HG02759 (cell line): ENCODE measurements around the gene COG2.
"Not testable (repeated sequence)": the region's sequence is repeated elsewhere in the genome, so short reads cannot be mapped to it uniquely, and the experiment has no call there.

Experiments
- ATAC-seq: cut with Tn5 transposase; IDR thresholded peaks from one replicate; pipeline ENCODE4 v1.9.1; 2021; ENCODE audit warnings: mild to moderate bottlenecking, moderate library complexity; ENCODE audit not compliant: unreplicated experiment

COG2 gene, protein sequence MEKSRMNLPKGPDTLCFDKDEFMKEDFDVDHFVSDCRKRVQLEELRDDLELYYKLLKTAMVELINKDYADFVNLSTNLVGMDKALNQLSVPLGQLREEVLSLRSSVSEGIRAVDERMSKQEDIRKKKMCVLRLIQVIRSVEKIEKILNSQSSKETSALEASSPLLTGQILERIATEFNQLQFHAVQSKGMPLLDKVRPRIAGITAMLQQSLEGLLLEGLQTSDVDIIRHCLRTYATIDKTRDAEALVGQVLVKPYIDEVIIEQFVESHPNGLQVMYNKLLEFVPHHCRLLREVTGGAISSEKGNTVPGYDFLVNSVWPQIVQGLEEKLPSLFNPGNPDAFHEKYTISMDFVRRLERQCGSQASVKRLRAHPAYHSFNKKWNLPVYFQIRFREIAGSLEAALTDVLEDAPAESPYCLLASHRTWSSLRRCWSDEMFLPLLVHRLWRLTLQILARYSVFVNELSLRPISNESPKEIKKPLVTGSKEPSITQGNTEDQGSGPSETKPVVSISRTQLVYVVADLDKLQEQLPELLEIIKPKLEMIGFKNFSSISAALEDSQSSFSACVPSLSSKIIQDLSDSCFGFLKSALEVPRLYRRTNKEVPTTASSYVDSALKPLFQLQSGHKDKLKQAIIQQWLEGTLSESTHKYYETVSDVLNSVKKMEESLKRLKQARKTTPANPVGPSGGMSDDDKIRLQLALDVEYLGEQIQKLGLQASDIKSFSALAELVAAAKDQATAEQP

DNA sequence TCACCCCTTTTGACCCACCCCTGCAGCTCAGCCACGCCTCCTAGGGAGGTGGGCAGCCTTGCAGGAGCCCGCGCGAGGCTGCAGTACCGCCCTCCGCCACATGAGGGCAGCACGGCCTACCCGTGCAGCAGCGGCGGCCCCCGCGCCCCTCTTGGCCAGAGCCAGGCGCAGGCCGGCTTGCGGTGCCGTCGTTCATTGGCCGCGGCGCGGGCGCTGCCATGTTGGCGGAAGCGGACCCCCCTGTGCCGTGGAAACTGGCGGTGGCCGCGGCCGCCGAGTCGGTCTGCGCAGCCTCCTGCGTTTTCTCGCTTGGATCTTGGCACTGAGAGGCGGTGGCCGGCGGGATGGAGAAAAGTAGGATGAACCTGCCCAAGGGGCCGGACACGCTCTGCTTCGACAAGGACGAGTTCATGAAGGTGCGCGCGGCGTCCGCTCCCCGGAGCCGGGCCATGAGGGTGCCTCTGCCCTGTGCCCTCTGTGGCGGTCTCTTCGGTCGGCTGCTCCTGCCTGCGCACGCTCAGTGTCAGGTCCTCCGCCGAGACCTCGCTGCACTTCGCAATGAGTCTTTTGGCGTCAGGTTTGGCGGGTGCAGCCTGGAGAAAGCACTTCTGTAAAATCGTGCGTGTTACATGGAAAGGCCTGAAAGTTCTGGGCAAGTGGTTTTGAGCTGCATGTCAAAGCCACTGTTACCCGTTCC lies at the start of gene COG2:
Gene COG2, plus strand, starts transcription at position 219 of the 697 bp plus-strand sequence. Its CDS starts 126 bp downstream, at position 345.
- ATAC-seq = peak; percentile 97

DNA sequence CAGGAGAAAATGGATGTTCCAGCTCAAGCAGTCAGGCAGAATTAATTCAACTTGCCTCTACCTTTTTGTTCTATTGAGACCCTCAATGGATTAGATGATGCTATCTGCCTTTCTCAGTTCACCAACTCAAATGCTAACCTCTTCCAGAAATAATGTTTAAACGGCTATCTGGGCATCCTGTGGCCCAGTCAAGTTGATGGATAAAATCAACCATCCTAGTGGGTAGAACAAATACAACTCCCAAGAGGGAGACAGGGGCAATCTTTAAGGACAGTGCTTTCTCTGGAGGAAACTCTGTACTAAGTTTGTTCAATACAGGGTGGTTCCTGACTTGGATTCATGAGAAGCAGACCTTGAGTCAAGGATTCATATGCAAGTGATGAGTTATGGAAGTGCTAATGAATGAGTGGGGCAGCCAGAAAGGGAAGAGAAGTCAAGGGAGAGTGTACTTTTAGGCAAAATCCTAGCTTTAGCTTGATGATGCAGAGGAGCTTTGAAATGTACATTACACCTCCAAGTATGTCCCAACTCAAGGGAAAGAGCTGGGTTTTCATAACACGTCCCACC lies 49.4 kb upstream of the COG2 start:
- no peak for ATAC-seq

DNA sequence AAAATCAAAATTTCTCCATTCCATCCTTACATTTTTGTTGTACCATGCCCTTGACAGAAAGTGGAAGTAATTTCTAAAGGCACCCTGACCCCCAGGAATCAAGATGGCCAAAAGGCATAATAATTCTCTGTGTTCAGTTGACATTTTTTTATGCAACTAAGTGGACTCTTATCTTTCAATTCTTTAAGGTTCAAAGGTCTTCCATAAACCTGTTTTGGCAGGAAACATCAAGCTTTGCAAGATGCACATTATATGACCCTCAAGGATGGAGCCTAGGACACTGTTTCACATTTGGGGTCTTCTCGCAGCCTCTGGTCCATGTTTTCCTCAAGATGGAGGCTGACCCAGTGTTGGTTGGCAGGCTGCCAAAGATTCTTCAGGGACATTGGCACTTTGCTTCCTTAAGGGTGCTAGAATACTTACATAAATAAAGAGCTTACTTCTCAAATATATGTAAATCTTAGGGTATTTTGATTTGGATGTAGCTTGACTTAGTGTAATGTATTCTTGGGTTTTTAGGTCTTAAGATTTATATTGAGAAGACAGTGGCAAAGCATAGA lies 48.0 kb upstream of the COG2 start:
- no peak for ATAC-seq

DNA sequence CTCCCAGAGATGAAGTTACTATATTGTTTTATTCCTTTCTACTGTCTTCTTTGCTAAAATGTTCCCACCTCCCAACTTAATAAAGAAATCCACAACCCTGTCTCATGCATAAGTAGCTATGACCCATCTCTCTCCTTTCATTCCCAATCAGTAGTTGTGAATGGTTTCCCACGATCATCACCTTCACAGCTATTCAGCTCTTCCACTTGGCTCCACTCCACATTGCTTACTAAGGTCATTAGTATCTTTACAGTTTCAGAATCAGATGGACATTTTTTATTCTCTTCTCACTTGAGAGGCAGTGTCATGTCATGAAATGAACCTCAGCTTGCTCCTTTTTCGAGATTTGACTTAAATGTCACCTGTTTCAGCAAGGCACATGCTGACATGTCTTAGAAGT lies 47.1 kb upstream of the COG2 start:
- no peak for ATAC-seq

DNA sequence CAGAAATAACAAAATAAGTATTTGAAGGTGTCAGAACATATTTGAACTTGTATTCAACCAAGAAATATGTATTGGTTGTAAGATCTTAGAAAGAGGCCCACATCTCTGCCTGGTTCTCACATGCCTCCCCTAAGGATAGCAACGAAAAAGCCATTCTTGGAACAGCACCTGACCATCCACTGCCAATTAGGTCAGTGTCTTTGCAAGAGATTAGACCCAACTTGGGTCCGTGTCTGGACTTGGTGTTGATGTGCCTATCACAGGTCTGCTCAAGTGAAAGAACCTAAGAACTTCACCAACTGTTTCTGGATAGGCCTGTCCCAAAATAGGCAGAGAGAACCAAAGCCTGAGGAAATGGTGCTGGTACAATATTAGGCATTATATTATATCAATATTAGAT lies 46.0 kb upstream of the COG2 start:
- no peak for ATAC-seq

DNA sequence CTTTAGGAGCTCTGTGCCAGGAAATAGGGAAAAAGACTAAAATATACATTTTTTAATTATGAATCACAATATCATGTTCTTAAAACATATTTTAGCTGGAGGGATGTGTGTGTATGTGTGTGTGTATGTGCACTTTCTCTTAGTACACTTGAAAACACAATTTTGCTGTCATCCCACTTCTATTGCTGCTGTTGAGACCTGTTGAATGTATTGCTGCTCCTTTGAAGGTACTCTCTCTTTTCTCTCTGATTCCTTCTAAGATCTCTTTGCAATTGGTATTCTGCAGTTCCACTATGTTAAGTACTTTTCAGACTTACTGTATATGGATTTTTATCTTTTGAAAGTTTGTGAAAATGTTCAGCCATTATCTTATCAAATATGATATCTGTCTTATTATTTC lies 43.5 kb upstream of the COG2 start:
- ATAC-seq = no peak

DNA sequence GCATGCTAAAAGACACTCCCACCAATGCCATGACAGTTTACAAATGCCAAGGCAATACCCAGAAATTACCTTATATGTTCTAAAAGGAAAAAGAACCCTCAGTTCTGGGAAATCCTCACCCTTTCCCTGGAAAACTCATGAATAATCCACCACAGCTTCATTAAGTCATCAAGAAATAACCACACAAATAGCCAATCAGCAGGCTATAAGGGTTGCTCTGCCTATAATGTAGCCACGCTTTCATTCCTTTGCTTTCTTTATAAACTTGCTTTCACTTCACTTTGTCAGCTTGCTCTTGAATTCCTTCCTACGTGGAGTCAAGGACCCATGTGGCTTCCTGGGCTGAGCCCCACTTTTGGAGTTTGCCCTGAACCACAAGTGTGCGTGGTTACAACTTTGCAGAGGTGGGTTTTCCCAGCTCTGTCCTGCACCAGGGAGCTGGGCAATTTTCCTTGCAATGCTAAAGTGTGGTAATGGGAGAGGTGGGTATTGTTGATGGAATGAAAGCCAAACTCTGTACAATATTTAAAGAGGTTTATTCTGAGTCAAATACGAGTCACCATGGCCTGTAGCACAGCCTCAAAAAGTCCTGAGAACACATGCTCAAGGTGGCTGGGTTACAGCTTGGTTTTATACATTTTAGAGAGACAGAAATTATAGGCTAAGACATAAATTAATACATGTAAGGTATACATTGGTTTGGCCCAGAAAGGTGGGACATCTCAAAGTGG lies 42.2 kb upstream of the COG2 start:
- no peak for ATAC-seq

DNA sequence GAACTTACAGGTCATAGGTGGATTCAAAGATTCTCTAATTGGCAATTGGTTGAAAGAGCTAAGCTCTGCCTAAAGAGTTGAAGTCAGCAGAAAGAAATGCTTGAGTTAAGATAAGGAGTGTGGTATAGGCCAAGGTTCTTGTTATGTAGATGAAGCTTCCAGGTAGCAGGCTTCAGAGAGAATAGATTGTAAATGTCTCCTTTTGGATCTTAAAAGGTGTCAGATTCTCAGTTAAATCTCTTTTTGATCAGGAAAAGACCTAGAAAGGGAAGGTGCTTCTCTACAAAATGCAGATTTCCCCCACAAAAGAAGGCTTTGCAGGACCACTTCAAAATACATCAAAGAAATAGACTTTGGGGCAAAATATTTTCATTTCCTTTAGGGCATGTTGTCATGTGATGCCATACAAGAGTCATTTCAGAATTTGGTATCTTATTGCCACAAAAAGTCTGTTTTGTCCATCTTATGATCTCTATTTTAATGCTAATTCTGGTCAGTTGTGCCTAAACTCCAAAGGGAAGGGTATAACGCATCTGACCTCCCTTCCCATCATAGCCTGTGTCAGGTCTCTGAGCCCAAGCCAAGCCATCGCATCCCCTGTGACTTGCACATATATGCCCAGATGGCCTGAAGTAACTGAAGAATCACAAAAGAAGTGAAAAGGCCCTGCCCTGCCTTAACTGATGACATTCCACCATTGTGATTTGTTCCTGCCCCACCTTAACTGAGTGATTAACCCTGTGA lies 41.5 kb upstream of the COG2 start:
- ATAC-seq = not testable (repeated sequence)

DNA sequence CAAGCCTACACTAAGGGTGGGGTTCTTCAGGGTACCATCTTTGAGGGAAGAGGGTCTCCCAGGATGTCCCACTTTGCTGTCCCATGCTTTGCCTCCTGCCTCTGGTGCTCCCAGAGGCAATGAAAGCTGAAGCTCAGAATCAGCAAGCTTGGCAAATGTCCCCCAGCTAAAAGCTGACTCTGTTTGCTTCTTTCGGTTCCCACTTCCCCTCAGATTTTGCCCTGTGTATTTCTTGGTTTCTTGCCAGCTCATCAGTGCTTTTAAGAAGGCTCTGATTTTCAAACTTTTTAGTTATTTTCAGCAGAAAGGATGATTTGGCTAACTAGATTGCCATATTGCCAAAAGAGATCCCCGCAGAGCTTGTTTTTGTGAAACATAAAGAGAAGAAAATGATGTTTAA lies 33.1 kb upstream of the COG2 start:
- ATAC-seq = no peak

DNA sequence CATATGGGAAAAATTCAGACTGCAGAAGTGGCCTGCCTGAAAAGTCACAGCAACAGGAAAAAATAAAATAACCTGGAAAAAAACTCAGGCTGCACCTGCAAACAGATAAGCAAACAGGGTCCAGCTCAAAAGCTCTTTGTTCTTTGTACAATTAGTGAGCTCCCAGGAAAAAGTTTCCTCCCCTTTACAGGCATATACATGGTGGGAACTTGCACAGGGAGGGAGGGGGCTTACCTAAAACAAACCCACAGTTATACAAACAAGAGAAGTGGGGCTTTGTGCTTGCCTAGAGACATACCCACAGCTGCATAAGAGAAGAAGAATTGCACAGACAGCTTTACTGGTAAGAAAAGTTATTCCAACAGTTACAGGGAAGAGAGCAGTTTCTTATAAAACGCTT lies 31.7 kb upstream of the COG2 start:
- no peak for ATAC-seq

DNA sequence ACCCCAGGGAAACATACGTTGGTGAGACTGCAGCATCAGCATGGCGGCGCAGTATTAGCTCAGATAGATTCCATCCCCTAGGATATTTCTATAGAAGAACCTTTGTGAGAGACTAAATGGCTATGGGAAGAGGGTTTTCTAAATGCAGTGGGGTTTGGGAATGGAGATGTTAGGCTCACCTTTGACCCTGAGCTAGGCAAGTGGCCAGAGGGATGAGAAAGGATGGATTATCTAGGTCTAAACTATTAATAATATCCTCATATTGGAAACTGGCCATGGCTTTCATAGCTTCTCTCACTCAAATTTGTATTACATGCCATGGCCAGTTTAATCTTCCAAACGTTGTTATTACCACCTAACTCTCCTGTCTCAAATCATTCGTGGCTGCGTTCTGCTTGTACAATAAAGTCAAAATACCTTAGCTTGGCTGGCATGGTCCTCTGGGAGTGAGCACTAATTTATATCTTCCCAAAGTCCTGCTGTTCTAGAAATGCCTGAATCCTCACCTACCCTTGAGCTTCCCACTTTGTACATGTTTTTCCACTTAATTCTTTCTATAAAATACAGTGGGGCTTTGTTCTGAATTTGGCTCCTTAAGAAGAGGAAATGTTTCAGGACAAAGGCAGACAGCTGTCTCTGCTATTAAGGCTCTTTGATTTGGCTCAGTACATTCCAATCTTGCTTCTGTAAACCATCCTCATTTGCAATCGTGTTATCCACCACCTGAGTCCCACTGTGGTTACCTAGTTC lies 31.0 kb upstream of the COG2 start:
- ATAC-seq = no peak

DNA sequence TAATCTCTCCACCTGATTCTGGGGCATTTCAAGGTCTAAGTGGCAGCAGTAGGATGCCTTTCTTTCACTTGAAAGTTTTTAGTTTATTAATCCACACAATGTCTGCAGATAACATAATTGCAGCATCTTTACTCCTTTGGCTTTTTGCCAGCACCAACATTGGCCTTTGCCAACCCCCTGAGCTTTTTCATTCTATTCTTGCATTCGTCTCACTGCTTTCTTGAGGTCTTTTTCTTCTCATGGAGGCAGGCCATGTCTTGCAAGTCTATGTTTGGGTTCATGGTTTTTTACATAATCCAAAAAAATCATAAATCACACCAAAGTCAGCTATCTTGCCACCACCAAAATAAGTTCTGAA lies 30.4 kb upstream of the COG2 start:
- ATAC-seq = no peak

DNA sequence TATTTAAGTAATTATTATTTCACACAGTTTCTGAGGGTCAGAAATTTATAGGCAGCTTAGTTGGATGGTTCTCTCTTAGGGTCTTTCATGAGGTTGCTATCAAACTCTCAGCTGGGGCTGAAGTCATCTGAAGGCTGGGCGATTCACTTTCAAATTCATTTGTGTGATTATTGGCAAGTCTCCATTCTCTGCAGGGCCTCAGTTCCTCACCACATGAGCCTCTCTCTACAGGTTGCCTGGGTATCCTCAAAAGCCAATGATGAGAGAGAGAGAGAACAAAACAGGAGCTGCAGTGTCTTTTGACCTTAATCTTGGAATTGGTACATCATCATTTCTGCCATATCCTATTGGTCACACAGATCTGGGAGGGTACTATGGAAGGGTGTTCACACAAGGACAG lies 29.6 kb upstream of the COG2 start:
- no peak for ATAC-seq

DNA sequence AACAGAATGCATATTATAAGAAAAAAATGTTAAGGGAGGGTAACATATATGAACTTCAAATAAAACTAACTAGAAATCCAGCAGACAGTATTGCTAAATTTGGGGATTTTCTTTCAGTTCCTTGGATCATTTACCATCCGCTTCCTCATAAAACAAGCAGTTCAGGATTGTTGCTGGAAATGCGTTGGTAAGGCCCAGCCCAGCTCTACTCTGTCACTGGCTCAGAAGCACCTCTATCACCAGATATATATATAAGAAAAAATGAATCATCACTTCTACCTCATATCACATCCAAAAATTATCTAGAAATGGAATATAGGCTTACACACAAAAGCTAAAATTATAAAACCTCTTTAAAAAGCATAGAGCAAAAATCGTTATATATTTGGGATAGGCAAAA lies 28.2 kb upstream of the COG2 start:
- ATAC-seq = no peak

DNA sequence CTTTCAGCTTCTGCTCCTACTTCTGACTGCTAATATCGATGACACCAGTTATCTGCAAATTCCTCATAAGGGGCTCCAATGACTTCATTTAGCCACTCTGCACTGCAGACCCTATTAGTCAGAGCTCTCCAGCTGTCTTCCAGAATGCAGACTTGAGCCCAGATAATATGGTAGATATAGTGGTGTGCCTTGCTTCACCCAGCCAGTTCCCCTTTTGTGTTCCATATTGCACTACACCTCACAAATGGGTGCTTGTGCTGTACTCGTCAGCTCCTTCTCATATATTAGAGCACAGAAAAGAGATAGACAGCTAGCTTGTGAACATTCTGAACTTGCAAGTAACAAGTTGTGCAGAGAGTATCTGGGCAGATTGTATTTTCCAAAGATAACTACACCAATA lies 23.7 kb upstream of the COG2 start:
- no peak for ATAC-seq

DNA sequence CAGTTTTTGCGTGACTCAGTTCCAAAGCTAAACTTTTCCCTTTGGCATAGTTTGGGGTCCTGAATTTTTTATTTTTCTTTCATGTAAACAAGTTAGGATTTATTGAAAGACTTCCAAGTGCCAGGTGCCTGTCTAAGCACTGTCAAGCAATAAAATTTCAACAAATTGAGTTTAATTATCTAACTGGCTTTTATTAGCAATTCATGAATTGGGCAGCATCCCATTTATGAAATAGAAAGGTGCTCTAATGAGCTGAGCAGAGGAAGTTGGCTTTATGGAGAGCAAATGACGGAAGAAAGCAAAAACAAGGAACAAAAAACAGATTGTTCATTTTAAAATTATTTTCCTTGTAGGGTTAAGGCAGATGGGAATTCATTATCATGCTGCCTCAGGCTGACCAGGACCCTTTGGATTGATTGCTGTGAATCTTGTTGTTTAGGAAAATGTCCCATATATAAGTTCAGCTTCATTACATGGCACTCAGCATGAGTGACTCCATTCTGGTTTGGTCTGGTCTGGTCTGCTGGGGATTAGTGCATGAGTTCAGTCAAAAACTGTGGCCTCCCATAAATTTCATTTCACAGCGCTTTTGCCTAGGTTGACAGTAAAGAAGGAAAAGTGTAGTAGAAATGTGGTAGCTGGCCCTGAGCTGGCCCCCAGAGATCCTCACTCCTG lies 21.5 kb upstream of the COG2 start:
- ATAC-seq = no peak

DNA sequence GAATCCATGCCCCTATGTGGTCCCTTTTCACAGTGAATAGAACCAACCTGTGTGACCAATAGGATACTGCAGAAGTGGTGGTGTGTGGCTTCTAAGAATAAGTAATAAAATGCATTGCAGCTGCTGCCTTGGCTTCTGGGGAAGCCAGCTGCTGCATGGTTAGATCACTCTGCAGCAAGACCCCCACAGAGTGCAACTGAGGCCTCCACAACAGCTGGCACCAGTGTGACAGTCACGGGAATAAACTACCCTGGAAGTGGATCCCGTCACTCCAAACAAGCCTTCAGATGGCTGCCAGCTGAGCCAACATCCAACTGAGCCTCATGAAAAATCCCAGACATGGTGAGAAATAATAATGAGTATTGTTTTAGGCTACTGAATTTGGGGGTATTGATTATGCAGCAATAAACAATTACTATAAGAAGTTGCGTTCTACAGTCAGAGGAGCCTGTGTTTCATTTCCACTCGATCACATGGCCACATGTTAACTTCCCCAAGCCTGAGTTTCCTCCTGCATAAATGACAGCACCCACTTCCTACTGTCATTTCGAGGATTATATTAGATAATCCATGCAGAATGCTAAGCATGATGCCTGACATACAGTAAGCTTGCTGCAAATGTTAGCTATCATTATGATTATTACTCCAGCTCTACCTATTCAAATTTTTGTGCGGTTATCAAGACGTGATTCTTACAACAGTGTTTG lies 20.8 kb upstream of the COG2 start:
- no peak for ATAC-seq

DNA sequence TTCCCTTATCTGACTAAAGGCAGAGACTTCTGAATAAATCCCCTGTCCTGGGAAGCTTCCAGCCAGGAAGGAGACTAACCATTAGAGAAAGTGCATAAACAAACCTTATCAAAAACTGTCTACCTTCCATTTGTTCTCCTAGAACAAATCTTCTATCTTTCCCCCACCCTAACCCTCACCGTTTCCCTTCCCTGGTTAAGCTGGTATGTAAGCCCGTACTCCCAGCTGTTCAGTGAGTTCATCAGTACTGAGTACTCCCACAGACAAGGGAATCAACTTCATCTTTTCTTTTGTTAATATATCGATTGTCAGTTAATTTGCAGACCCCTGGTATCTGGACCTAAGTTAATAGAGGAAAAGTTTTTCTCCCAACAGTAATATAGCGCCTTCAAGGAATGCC lies 20.1 kb upstream of the COG2 start:
- ATAC-seq = no peak
